SK-N-MC (cell line): ENCODE data around the gene CDKL1.

ENCODE experiments used
- FOXP2 ChIP-seq: optimal IDR thresholded peaks from 2 replicates; pipeline ENCODE3; 2011; ENCODE audit warnings: mild to moderate bottlenecking, moderate library complexity; ENCODE audit not compliant: insufficient read depth; ENCODE audit errors: extremely low read length, control extremely low read depth
- POLR2AphosphoS5 ChIP-seq: IDR thresholded peaks from 2 replicates; pipeline ENCODE4 v1.6.1; 2012; ENCODE audit warnings: mild to moderate bottlenecking, low read depth, low read length, borderline replicate concordance

DNA sequence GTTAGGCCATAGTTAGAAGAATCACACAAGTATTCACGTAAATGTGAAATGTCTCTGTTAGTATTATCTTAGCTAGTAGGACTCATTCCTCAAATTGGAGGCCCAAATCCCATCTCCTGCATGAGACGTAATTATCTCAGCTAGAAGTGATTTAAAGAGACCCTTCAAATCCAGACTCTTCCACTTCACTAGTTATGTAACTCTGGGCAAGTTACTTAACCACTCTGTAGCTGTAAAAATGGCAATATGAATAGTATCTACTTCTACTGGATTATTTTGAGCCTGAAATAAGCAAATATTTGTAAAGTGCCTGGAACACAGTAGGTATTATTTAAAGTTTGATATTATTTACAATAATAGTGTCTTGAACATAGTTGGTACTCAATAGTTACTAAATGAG is 28.4 kb upstream of the CDKL1 start:
- TF ChIP-seq POLR2AphosphoS5, result no peak
- no peak for TF ChIP-seq FOXP2
